ENCODE data around the gene NR5A2.

DNA sequence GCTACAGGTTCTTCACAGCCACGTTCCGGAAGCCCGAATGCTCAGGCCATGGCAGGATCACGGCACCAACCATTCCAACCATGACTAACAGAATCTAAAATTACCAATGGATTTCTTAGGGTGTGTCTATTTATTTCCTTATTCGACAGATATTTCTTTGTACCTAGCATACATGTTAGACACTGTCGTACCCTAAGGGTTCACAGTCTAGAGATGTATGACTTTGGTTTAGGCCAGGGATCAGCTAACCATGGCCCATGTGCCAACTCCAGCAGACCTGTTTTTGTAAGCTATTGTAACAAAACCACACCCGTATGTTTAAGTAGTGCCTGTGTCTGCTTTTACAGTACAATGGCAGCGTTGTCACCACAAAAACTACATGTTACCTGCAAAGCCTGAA lies 167.0 kb downstream of the NR5A2 start:
- TF ChIP-seq, protein P1, sequence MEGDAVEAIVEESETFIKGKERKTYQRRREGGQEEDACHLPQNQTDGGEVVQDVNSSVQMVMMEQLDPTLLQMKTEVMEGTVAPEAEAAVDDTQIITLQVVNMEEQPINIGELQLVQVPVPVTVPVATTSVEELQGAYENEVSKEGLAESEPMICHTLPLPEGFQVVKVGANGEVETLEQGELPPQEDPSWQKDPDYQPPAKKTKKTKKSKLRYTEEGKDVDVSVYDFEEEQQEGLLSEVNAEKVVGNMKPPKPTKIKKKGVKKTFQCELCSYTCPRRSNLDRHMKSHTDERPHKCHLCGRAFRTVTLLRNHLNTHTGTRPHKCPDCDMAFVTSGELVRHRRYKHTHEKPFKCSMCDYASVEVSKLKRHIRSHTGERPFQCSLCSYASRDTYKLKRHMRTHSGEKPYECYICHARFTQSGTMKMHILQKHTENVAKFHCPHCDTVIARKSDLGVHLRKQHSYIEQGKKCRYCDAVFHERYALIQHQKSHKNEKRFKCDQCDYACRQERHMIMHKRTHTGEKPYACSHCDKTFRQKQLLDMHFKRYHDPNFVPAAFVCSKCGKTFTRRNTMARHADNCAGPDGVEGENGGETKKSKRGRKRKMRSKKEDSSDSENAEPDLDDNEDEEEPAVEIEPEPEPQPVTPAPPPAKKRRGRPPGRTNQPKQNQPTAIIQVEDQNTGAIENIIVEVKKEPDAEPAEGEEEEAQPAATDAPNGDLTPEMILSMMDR (IDR thresholded peaks at IDR 0.05) = no peak
- no peak for TF ChIP-seq EZH2 (IDR thresholded peaks at IDR 0.05)

Data from neural progenitor cell (in vitro differentiated cells).